ENCODE measurements around the gene TRIM44. TPM values are rescaled to one million over a fixed set of nuclear protein-coding genes. Genes with fewer than 3 reads are reported as not detected.
"Not testable (repeated sequence)": the region's sequence is repeated elsewhere in the genome, so short reads cannot be mapped to it uniquely, and the experiment has no call there.

The TRIM44 gene
- total RNA-seq, 1 experiment from 2014 or later: 16.3 TPM

- not testable (repeated sequence) for DNase-seq; H2AFZ ChIP-seq (ENCODE audit: low read length); H3K27ac ChIP-seq (ENCODE audit: low read length)
Observed at GRCh38 chr11:35860194-35860593, 197.6 kb downstream of the TRIM44 start.

GRCh38 chr11:35861191-35861590, 198.6 kb downstream of the TRIM44 start:
- Histone ChIP-seq H3K4me1 (ENCODE audit: low read length) (no peaks in the 10 kb centered on the region), H3K9me2 (replicated peaks; ENCODE audit: insufficient read depth, low read length) (no peaks in the 10 kb centered on the region), H3K4me3 (ENCODE audit: low read length) (no peak overlapping the region), H3K9ac (ENCODE audit: low read length) (no peak overlapping the region), H2AFZ (ENCODE audit: low read length) (no peak overlapping the region), H3K27me3 (ENCODE audit: low read length) (no peaks in the 10 kb centered on the region; the same call in 1 of the 2 replicates), H3K27ac (ENCODE audit: low read length) (no peak overlapping the region), H4K20me1 (ENCODE audit: insufficient read depth, low read depth, low read length) (no peaks in the 10 kb centered on the region), H3K79me2 (ENCODE audit: low read length) (no peaks in the 10 kb centered on the region), H3K9me3 (ENCODE audit: low read length) (no peaks in the 10 kb centered on the region), H3K4me2 (ENCODE audit: low read depth, low read length, poor library complexity, severe bottlenecking) (no peak overlapping the region), H3K36me3 (ENCODE audit: insufficient read depth, low read length) (no peaks in the 10 kb centered on the region)
- no peak for DNase-seq

More at GRCh38 chr11:35860194-35860593, 197.6 kb downstream of the TRIM44 start:
- H3K27me3 ChIP-seq (ENCODE audit: low read length); H3K4me1 ChIP-seq (ENCODE audit: low read length); H3K9me3 ChIP-seq (ENCODE audit: low read length); H3K36me3 ChIP-seq (ENCODE audit: insufficient read depth, low read length); H3K79me2 ChIP-seq (ENCODE audit: low read length); H3K4me3 ChIP-seq (ENCODE audit: low read length); H3K9me2 ChIP-seq (replicated peaks; ENCODE audit: insufficient read depth, low read length); H3K4me2 ChIP-seq (ENCODE audit: low read depth, low read length, poor library complexity, severe bottlenecking); H4K20me1 ChIP-seq (ENCODE audit: insufficient read depth, low read depth, low read length); H3K9ac ChIP-seq (ENCODE audit: low read length): not testable (repeated sequence)

GRCh38 chr11:35862666-35863065, 200.1 kb downstream of the TRIM44 start:
- no peak overlapping the region for H3K4me3 ChIP-seq (ENCODE audit: low read length)
- H3K4me2 ChIP-seq (ENCODE audit: low read depth, low read length, poor library complexity, severe bottlenecking): no peak overlapping the region
- no peaks in the 10 kb centered on the region for H3K9me2 ChIP-seq (replicated peaks; ENCODE audit: insufficient read depth, low read length)
- H3K4me1 ChIP-seq (ENCODE audit: low read length): no peaks in the 10 kb centered on the region
- H3K27me3 ChIP-seq (ENCODE audit: low read length): no peaks in the 10 kb centered on the region; the same call in 1 of the 2 replicates
- no peak overlapping the region for H3K9ac ChIP-seq (ENCODE audit: low read length)
- H4K20me1 ChIP-seq (ENCODE audit: insufficient read depth, low read depth, low read length): no peaks in the 10 kb centered on the region
- no peaks in the 10 kb centered on the region for H3K79me2 ChIP-seq (ENCODE audit: low read length)
- no peaks in the 10 kb centered on the region for H3K9me3 ChIP-seq (ENCODE audit: low read length)
- no peak overlapping the region for H2AFZ ChIP-seq (ENCODE audit: low read length)
- H3K27ac ChIP-seq (ENCODE audit: low read length): no peak overlapping the region
- H3K36me3 ChIP-seq (ENCODE audit: insufficient read depth, low read length): no peaks in the 10 kb centered on the region
- DNase-seq: no peak

GRCh38 chr11:35864131-35864530, 201.6 kb downstream of the TRIM44 start:
- Histone ChIP-seq H3K9ac (ENCODE audit: low read length) (no peak overlapping the region), H3K4me2 (ENCODE audit: low read depth, low read length, poor library complexity, severe bottlenecking) (no peak overlapping the region), H3K36me3 (ENCODE audit: insufficient read depth, low read length) (no peaks in the 10 kb centered on the region), H3K4me3 (ENCODE audit: low read length) (no peak overlapping the region), H3K9me2 (replicated peaks; ENCODE audit: insufficient read depth, low read length) (no peaks in the 10 kb centered on the region), H3K27ac (ENCODE audit: low read length) (no peak overlapping the region), H3K27me3 (ENCODE audit: low read length) (no peaks in the 10 kb centered on the region; the same call in 1 of the 2 replicates), H4K20me1 (ENCODE audit: insufficient read depth, low read depth, low read length) (no peaks in the 10 kb centered on the region), H3K4me1 (ENCODE audit: low read length) (no peaks in the 10 kb centered on the region), H2AFZ (ENCODE audit: low read length) (no peak overlapping the region), H3K9me3 (ENCODE audit: low read length) (no peaks in the 10 kb centered on the region), H3K79me2 (ENCODE audit: low read length) (no peaks in the 10 kb centered on the region)
- DNase-seq: no peak

- H3K27me3 ChIP-seq (ENCODE audit: low read length): no peaks in the 10 kb centered on the region; the same call in 1 of the 2 replicates
- no peak overlapping the region for H3K9ac ChIP-seq (ENCODE audit: low read length)
- H3K36me3 ChIP-seq (ENCODE audit: insufficient read depth, low read length): no peaks in the 10 kb centered on the region
- no peak overlapping the region for H3K4me3 ChIP-seq (ENCODE audit: low read length)
- no peaks in the 10 kb centered on the region for H4K20me1 ChIP-seq (ENCODE audit: insufficient read depth, low read depth, low read length)
- no peaks in the 10 kb centered on the region for H3K9me3 ChIP-seq (ENCODE audit: low read length)
- no peak overlapping the region for H3K4me2 ChIP-seq (ENCODE audit: low read depth, low read length, poor library complexity, severe bottlenecking)
- no peaks in the 10 kb centered on the region for H3K4me1 ChIP-seq (ENCODE audit: low read length)
- H3K9me2 ChIP-seq (replicated peaks; ENCODE audit: insufficient read depth, low read length): no peaks in the 10 kb centered on the region
- DNase-seq: no peak
- no peaks in the 10 kb centered on the region for H3K79me2 ChIP-seq (ENCODE audit: low read length)
- H2AFZ ChIP-seq (ENCODE audit: low read length): no peak overlapping the region
- H3K27ac ChIP-seq (ENCODE audit: low read length): no peak overlapping the region
Observed at GRCh38 chr11:35866601-35867000, 204.0 kb downstream of the TRIM44 start.

Other genes starting within 250 kb of the TRIM44 start
- not detected in 2 replicates for gene SLC1A2, start 243.2 kb upstream of the TRIM44 start, total RNA-seq (2014; rRNA removed; shearing (Covaris generic); ENCODE audit: low replicate concordance)
- not detected in 2 replicates for gene PAMR1, start 137.2 kb upstream of the TRIM44 start, total RNA-seq (2014; rRNA removed; shearing (Covaris generic); ENCODE audit: low replicate concordance)
- not detected in 2 replicates for gene FJX1, start 44.3 kb upstream of the TRIM44 start, total RNA-seq (2014; rRNA removed; shearing (Covaris generic); ENCODE audit: low replicate concordance)